Measurements from ENCODE around the gene NARF. TPM values are rescaled to one million over a fixed set of nuclear protein-coding genes. Genes with fewer than 3 reads are reported as not detected.

NARF gene
- total and polyA plus RNA-seq, 2 experiments from 2014 or later = 43.9 to 91.8 TPM

DNA sequence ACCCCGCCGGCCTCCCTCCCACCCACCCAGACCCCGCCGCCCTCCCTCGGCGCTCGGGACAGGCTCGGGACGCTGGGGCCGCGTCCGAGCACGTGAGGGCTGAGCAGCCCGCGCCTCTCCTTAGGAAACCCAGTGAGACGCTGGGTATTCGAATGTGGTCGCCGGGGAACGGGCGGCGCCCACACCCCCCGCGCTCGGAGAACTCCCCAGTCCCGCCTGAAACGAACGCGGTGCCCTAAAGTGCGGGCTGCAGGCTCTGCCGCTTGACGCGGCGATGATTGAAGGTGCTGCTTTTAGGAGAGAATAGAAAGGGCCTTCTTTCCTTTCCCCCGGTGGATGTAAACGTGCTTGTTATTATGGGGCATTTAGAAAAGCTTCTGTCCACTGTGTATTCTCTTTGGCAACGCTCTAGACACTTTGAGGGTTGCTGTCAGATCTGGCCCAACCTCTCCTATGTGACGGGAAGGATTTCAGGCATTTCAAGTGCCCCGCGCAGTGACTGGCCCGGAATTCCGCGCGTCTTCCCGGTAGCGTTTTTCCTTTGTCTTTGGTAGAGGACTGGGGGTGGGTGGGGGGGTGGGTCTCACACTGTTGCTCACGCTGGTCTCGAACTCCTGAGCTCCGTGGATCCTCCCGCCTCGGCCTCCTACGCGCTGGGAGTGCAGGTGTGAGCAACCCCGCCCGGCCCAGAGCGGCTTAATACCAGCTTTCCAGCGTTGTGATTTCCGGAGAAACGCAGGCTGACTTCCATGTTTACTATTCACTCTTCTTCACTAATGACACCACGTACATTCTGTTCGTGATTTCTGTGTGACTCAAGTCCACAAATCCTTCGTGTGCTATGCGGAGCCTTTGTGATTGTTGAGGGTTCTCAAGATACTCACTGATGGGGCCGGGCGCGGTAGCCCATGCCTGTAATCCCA, 39.2 kb downstream of the NARF start:
- TF ChIP-seq EZH2 (IDR thresholded peaks at IDR 0.05; ENCODE audit: borderline replicate concordance) (no peak), EZH2phosphoT487 (IDR thresholded peaks at IDR 0.05; ENCODE audit: low read depth, severe bottlenecking, unreplicated experiment) (no peak)
- TF ChIP-seq, protein P1, sequence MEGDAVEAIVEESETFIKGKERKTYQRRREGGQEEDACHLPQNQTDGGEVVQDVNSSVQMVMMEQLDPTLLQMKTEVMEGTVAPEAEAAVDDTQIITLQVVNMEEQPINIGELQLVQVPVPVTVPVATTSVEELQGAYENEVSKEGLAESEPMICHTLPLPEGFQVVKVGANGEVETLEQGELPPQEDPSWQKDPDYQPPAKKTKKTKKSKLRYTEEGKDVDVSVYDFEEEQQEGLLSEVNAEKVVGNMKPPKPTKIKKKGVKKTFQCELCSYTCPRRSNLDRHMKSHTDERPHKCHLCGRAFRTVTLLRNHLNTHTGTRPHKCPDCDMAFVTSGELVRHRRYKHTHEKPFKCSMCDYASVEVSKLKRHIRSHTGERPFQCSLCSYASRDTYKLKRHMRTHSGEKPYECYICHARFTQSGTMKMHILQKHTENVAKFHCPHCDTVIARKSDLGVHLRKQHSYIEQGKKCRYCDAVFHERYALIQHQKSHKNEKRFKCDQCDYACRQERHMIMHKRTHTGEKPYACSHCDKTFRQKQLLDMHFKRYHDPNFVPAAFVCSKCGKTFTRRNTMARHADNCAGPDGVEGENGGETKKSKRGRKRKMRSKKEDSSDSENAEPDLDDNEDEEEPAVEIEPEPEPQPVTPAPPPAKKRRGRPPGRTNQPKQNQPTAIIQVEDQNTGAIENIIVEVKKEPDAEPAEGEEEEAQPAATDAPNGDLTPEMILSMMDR (IDR thresholded peaks at IDR 0.05; ENCODE audit: poor library complexity) = no peak
- Histone ChIP-seq H3K9me3 (ENCODE audit: low read depth) (no peaks in the 10 kb centered on the region), H3K9me2 (replicated peaks; ENCODE audit: insufficient read depth) (no peaks in the 10 kb centered on the region), H3K4me2 (peak overlapping the region; percentile 98), H3K27me3 (no peaks in the 10 kb centered on the region), H3K79me2 (no peaks in the 10 kb centered on the region), H3K27ac (peak overlapping the region; percentile 87), H3K4me1 (ENCODE audit: insufficient read depth) (peaks cover 3% of the 10 kb centered on the region), H4K20me1 (ENCODE audit: insufficient read depth, poor library complexity, severe bottlenecking) (no peaks in the 10 kb centered on the region), H2AFZ (peak overlapping the region; percentile 95), H3K36me3 (replicated peaks; ENCODE audit: insufficient read depth, low read depth) (no peaks in the 10 kb centered on the region), H3K4me3 (peak overlapping the region; percentile 66)
- peak; percentile 35 for DNase-seq (ENCODE audit: low spot score)
- WGBS (ENCODE audit: low lambda C conversion rate, missing lambda C conversion rate) = 18% methylated on average over 53 of the region's 66 CpGs

DNA sequence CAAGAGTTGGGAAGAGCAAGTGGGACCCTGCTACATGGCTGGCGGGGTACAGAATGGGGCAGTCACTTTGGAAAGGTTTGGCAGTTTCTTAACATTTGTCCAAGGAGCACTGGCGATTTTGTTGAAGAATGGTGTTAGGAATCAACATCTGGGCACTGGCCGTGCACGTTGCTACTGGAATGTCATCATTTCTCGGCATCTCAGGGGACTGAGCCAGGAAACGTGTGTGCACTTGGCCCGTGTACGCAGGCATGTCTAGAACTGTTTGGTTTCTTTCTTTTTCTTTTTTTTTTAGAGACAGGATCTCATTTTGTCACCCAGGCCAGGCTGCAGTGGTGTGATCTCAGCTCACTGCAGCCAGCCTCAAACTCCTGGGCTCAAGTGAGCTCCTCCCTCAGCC, 43.7 kb downstream of the NARF start:
- no peak overlapping the region for H3K4me2 ChIP-seq

DNA sequence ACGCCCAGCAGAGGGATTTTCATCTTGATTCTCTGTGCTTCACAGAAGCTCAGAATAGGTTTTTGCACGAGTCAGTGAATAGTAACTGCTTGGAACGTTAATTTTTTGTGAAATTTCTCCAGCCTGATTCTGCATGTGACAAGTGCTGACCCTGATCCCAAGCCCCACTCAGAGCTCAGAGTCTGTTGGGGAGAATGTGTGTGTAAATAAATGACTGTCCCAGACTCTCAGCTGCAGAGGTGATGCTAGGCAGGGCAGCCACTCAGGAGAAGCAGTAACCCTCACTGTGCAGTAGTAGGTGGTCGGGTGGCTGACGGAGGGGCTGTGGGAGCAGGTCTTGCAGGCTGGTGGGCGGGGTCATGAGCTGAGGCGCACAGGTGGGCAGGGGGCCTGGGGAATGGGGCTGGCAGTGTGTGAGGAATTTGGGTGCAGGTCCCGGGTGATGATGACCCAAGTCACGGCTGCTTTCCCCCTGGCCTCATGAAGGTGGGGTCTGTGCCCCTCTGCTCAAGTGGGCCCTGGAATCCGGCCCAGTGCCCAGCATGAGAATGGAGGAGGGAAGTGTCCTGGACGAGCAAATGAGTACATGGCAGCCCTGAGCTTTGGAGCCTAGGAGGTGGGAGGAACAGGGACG, 44.7 kb downstream of the NARF start:
- Histone ChIP-seq H2AFZ (no peak overlapping the region), H3K9me3 (ENCODE audit: low read depth) (no peaks in the 10 kb centered on the region), H3K4me3 (no peak overlapping the region), H4K20me1 (ENCODE audit: insufficient read depth, poor library complexity, severe bottlenecking) (no peaks in the 10 kb centered on the region), H3K4me1 (ENCODE audit: insufficient read depth) (no peaks in the 10 kb centered on the region), H3K27ac (no peak overlapping the region), H3K9me2 (replicated peaks; ENCODE audit: insufficient read depth) (no peaks in the 10 kb centered on the region), H3K36me3 (replicated peaks; ENCODE audit: insufficient read depth, low read depth) (no peaks in the 10 kb centered on the region), H3K4me2 (no peak overlapping the region), H3K27me3 (no peaks in the 10 kb centered on the region), H3K79me2 (no peaks in the 10 kb centered on the region)
- TF ChIP-seq, protein P1 (IDR thresholded peaks at IDR 0.05; ENCODE audit: poor library complexity) = no peak
- no peak for TF ChIP-seq EZH2 (IDR thresholded peaks at IDR 0.05; ENCODE audit: borderline replicate concordance)
- no peak for TF ChIP-seq EZH2phosphoT487 (IDR thresholded peaks at IDR 0.05; ENCODE audit: low read depth, severe bottlenecking, unreplicated experiment)
- WGBS (ENCODE audit: low lambda C conversion rate, missing lambda C conversion rate) = 79% methylated on average over 10 of the region's 12 CpGs
- no peak for DNase-seq (ENCODE audit: low spot score)

More for the DNA sequence above, 43.7 kb downstream of the NARF start:
- Histone ChIP-seq H3K9me3 (ENCODE audit: low read depth) (no peaks in the 10 kb centered on the region), H3K79me2 (no peaks in the 10 kb centered on the region), H3K27ac (no peak overlapping the region), H3K4me3 (no peak overlapping the region), H3K9me2 (replicated peaks; ENCODE audit: insufficient read depth) (no peaks in the 10 kb centered on the region), H4K20me1 (ENCODE audit: insufficient read depth, poor library complexity, severe bottlenecking) (no peaks in the 10 kb centered on the region), H3K4me1 (ENCODE audit: insufficient read depth) (peaks cover 3% of the 10 kb centered on the region), H2AFZ (no peak overlapping the region), H3K27me3 (no peaks in the 10 kb centered on the region), H3K36me3 (replicated peaks; ENCODE audit: insufficient read depth, low read depth) (no peaks in the 10 kb centered on the region)
- TF ChIP-seq EZH2phosphoT487 (IDR thresholded peaks at IDR 0.05; ENCODE audit: low read depth, severe bottlenecking, unreplicated experiment) (no peak), EZH2 (IDR thresholded peaks at IDR 0.05; ENCODE audit: borderline replicate concordance) (no peak)
- TF ChIP-seq, protein P1 (IDR thresholded peaks at IDR 0.05; ENCODE audit: poor library complexity) = no peak
- no peak for DNase-seq (ENCODE audit: low spot score)
- WGBS (ENCODE audit: low lambda C conversion rate, missing lambda C conversion rate) = 87% methylated on average over 8 of the region's 8 CpGs
